GM12878 (cell line): ENCODE data around the gene AFAP1. TPM values are rescaled to one million over a fixed set of nuclear protein-coding genes. Genes with fewer than 3 reads are reported as not detected.

ENCODE experiments used
- ATAC-seq: fragments of 200-7000 bp; cut with Tn5 transposase; 3 replicates; pipeline ENCODE4 v1.9.1; 2020; ENCODE audit warnings: mild to moderate bottlenecking, moderate library complexity
- BruUV-seq: library from RNA; stranded (reverse); fragments of 400-500 nt; replicated peaks from 2 replicates; lab custom pipeline; 2021; lab: Mats Ljungman, UMichigan
- CTCF ChIA-PET: fragments of 300-600 bp; sonication (Branson Sonifier 250); formaldehyde crosslinking; extraction: SDS; loops from one replicate; lab custom pipeline; 2021; ENCODE audit warnings: inconsistent platforms; lab: Yijun Ruan, JAX
- POLR2A ChIA-PET: fragments of 350-600 bp; formaldehyde crosslinking; extraction: SDS; loops from one replicate; lab custom pipeline; 2021; ENCODE audit warnings: inconsistent platforms; lab: Charles Lee
- RAD21 ChIA-PET: fragments of 300-600 bp; sonication (Branson Sonifier 250); formaldehyde crosslinking; loops from one replicate; lab custom pipeline; 2023; ENCODE audit warnings: antibody characterized with exemption; ENCODE audit not compliant: unreplicated experiment; lab: Charles Lee
- SMC1A ChIA-PET: fragments of 300-600 bp; sonication (Branson Sonifier 250); formaldehyde crosslinking; loops from one replicate; lab custom pipeline; 2023; ENCODE audit not compliant: unreplicated experiment, uncharacterized antibody; lab: Charles Lee
- DNase-seq: peaks from one replicate; pipeline ENCODE4 v3.0.0-alpha.2; 2011; ENCODE audit warnings: low read depth, low spot score
- FAIRE-seq: peaks from 3 replicates; lab custom pipeline; 2011; peaks lifted over from hg19 to GRCh38; lab: Jason Lieb, UNC
- H2AFZ ChIP-seq: 2 replicates; pipeline ENCODE4 v1.6.0; 2011; ENCODE audit warnings: low read depth, low read length, control low read depth; ENCODE audit not compliant: control insufficient read depth
- H3K27ac ChIP-seq: 2 replicates; pipeline ENCODE4 v1.5.1; 2011; ENCODE audit warnings: control low read depth; ENCODE audit not compliant: control insufficient read depth, insufficient read depth
- H3K27me3 ChIP-seq, 2 experiments: replicated peaks in 1 of 2; 2 replicates each; pipeline versions ENCODE4 v1.6.0 to v1.6.1; 2011; ENCODE audit warnings: low read length in 1 of 2; ENCODE audit not compliant: control insufficient read depth in 2 of 2, insufficient read depth in 2 of 2
- H3K36me3 ChIP-seq, 2 experiments: 2 replicates each; pipeline ENCODE4 v1.5.1; 2011; ENCODE audit warnings: low read length in 1 of 2; ENCODE audit not compliant: control insufficient read depth in 2 of 2, insufficient read depth in 2 of 2
- H3K4me1 ChIP-seq: 2 replicates; pipeline ENCODE4 v1.6.1; 2011; ENCODE audit warnings: mild to moderate bottlenecking, low read length, moderate library complexity, mixed read lengths; ENCODE audit not compliant: control insufficient read depth, insufficient read depth
- H3K4me2 ChIP-seq: 2 replicates; pipeline ENCODE4 v1.6.0; 2011; ENCODE audit warnings: control low read depth; ENCODE audit not compliant: control insufficient read depth, insufficient read depth
- H3K4me3 ChIP-seq: fragments of 200-600 bp; sonication (generic); 2 replicates; pipeline ENCODE4 v1.5.1; 2016
- H3K79me2 ChIP-seq: 2 replicates; pipeline ENCODE4 v1.6.0; 2011; ENCODE audit warnings: low read length; ENCODE audit not compliant: control insufficient read depth, insufficient read depth
- H3K9ac ChIP-seq: 2 replicates; pipeline ENCODE4 v1.8.0; 2011; ENCODE audit warnings: low read length, control low read depth, mixed read lengths; ENCODE audit not compliant: control insufficient read depth, insufficient read depth
- H3K9me3 ChIP-seq: replicated peaks from 3 replicates; pipeline ENCODE4 v1.5.1; 2011; ENCODE audit warnings: mild to moderate bottlenecking, low read length; ENCODE audit not compliant: control insufficient read depth, insufficient read depth
- H4K20me1 ChIP-seq: 2 replicates; pipeline ENCODE4 v1.6.0; 2011; ENCODE audit not compliant: control insufficient read depth, insufficient read depth
- BRCA1 ChIP-seq: IDR thresholded peaks from 2 replicates; pipeline ENCODE4 v1.6.1; 2011; ENCODE audit warnings: low read depth, low read length, improper control_type of control experiment
- HSF1 ChIP-seq: fragments of 150-350 bp; IDR thresholded peaks from 2 replicates; pipeline ENCODE4 v1.6.1; 2014; ENCODE audit warnings: mild to moderate bottlenecking, low read depth, low read length
- NFIC ChIP-seq: IDR thresholded peaks from 2 replicates; pipeline ENCODE4 v1.6.1; 2012; ENCODE audit warnings: low read depth, mild to moderate bottlenecking, inconsistent platforms, low read length, moderate library complexity
- RAD21 ChIP-seq: IDR thresholded peaks from 2 replicates; pipeline ENCODE4 v1.6.1; 2011; ENCODE audit warnings: mild to moderate bottlenecking, low read depth, low read length, moderate library complexity; ENCODE audit not compliant: insufficient read depth
- SMC3 ChIP-seq: IDR thresholded peaks from 2 replicates; pipeline ENCODE4 v1.6.1; 2011; ENCODE audit warnings: low read length, improper control_type of control experiment, borderline replicate concordance
- YY1 ChIP-seq: IDR thresholded peaks from 2 replicates; pipeline ENCODE4 v1.6.1; 2011; ENCODE audit warnings: low read depth, mild to moderate bottlenecking, low read length
- ZBTB11 ChIP-seq: fragments of 450-650 bp; formaldehyde crosslinking; IDR thresholded peaks from 2 replicates; pipeline ENCODE4 v1.5.0; 2022; ENCODE audit warnings: mild to moderate bottlenecking, missing genetic modification characterization
- ZNF384 ChIP-seq: IDR thresholded peaks from 2 replicates; pipeline ENCODE4 v1.6.1; 2012; ENCODE audit warnings: low read depth, mild to moderate bottlenecking, low read length, improper control_type of control experiment, borderline replicate concordance
- ZZZ3 ChIP-seq: IDR thresholded peaks from 2 replicates; pipeline ENCODE4 v1.6.1; 2011; ENCODE audit warnings: low read depth; ENCODE audit not compliant: control insufficient read depth, insufficient read length
- WGBS: methylation state at CpG from one replicate; pipeline ENCODE4 v1.1.6; 2016; ENCODE audit warnings: low lambda C conversion rate; ENCODE audit not compliant: insufficient replicate concordance, insufficient coverage; ENCODE audit errors: missing lambda C conversion rate; 5-methylcytosine and 5-hydroxymethylcytosine counted together
- in situ Hi-C: fragments of 300-500 bp; cut with MboI; formaldehyde crosslinking; loops from 9 replicates; pipeline ENCODE4 v1.14.3; 2018; ENCODE audit warnings: mixed read lengths
- intact Hi-C: fragments of 100-400 bp; cut with micrococcal nuclease; formaldehyde crosslinking; loops from one replicate; pipeline ENCODE4 v1.14.2; 2022; ENCODE audit not compliant: unreplicated experiment
- polyA plus RNA-seq, 11 experiments: library from polyadenylated mRNA; depleted of rRNA in 4 of 11; unstranded in 6 of 11; stranded (reverse) in 5 of 11; fragments of >200 nt; fragmentation: Nextera tagmentation in 4 of 11; fragmentation: Illumina TruSeq in 1 of 11; extraction: Ambion mirVana in 4 of 11; extraction: Trizol in 1 of 11; gene quantifications; 1 replicate in 1 of 11; 2 replicates in 10 of 11; pipeline versions ENCODE4 v1.2.1 to v1.2.3, GENCODE V29; 2011 to 2016; ENCODE audit warnings: inconsistent platforms in 2 of 11, missing spikeins in 2 of 11, low read depth in 1 of 11
- total RNA-seq, 4 experiments: library from RNA; depleted of rRNA in 3 of 4; stranded (reverse); fragments of >200 nt in 3 of 4; fragmentation: Illumina TruSeq in 1 of 4; extraction: Trizol in 1 of 4; gene quantifications; 2 replicates each; pipeline versions ENCODE4 v1.2.1 to v1.2.3, GENCODE V29; 2013 to 2021

AFAP1 gene
- total and polyA plus RNA-seq, 10 of the 15 experiments (the other 5 are each of a cell fraction or from before 2014, with no cell fraction given) = 0.02 to 0.23 (median 0.09) TPM; not detected in 1

DNA sequence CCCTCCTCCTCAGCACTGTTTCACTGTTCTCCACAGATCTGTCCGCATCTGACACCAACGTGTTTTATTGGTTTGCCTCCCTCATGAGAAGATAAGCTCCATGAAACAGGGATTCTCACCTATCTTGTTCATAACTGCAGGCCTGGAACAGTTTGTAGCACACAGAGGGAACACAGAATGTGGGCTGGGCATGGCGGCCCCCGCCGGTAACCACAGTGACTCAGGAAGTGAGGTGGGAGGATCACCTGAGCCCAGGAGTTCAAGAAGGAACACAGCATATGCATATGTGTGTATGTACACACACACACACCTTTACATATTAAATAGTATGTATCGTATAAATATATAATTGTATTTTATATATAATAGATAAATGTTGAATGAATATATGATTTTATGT, 168.6 kb downstream of the AFAP1 start:
- Histone ChIP-seq H3K27ac (no peak overlapping the region), H3K36me3 (no peaks in the 10 kb centered on the region), H4K20me1 (no peaks in the 10 kb centered on the region), H3K9me3 (no peaks in the 10 kb centered on the region), H2AFZ (no peak overlapping the region), H3K4me1 (peaks cover 23% of the 10 kb centered on the region), H3K4me2 (peak overlapping the region; percentile 53), H3K27me3 (peaks cover 0 to 3% of the 10 kb centered on the region in 2 experiments; a peak in 2 of 4 replicates), H3K79me2 (no peaks in the 10 kb centered on the region), H3K9ac (no peak overlapping the region), H3K4me3 (no peak overlapping the region)
- in situ Hi-C loops = loop anchor here (10.0 kb wide), 1 partner anchor 1576 kb away; no protein-coding TSS in a partner anchor
- ChIA-PET POLR2A (no interaction called here), SMC1A (interaction anchor here (1.4 kb wide), 1 partner anchor 31 kb away, joined by 3 read pairs; no protein-coding TSS in a partner anchor), RAD21 (no interaction called here), CTCF (no interaction called here)
- no peak for ATAC-seq
- no peak for FAIRE-seq
- BruUV-seq = no TSS peak
- DNase-seq = no peak
- TF ChIP-seq ZNF384 = no peak
- peak; percentile 25; the same call in 1 of the 2 replicates for TF ChIP-seq YY1
- WGBS = 33% methylated on average over 6 of the region's 6 CpGs
- intact Hi-C loops = loop anchor here (1.0 kb wide), 1 partner anchor 31 kb away; no protein-coding TSS in a partner anchor

DNA sequence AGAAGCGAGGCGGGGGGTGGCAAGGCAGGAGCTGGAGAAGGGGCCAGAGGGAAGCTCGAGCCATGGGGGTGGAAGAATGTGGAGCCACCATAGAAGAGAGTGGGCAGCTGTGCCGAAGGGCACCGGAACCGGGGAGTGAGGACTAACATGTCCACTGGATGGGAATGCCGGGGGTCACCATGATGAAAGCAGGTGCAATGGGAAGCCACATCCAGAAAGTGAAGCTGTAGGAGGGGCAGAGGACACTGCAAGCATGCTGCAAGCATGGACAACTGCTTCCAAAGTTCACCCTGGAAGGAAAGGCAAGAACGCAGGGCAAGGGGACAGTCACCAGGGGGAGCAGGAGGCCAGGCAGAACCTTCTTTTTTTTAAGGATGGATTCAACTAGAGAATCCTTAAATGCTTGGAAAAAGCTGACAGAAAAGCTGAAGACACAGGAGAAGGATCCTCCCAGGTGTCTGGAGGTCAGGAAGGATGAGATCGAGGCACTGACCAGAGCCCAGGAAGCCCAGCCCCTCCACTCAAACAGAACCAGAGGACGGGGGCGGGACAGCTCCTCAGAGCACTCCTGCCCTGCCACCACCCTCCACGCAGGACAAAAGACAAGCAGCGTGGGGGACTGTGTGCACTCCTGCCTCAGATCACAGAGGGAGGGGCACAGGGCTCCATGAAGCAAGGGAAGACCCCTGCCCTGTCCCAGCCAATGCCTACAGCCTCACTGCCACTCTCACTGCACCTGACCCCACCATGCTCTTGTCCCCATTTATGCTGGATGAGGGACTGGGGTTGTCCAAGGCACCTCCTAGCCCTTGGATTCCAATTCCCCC, 169.2 kb downstream of the AFAP1 start:
- Histone ChIP-seq H4K20me1 (no peaks in the 10 kb centered on the region), H3K4me2 (peak overlapping the region; percentile 53), H3K9me3 (no peaks in the 10 kb centered on the region), H3K27ac (no peak overlapping the region), H3K79me2 (no peaks in the 10 kb centered on the region), H3K4me1 (peaks cover 23% of the 10 kb centered on the region), H2AFZ (no peak overlapping the region), H3K4me3 (no peak overlapping the region), H3K27me3 (peaks cover 0 to 3% of the 10 kb centered on the region in 2 experiments; a peak in 2 of 4 replicates), H3K36me3 (no peaks in the 10 kb centered on the region), H3K9ac (no peak overlapping the region)
- SMC1A ChIA-PET = interaction anchor here (1.4 kb wide), 1 partner anchor 32 kb away, joined by 3 read pairs; no protein-coding TSS in a partner anchor
- FAIRE-seq (peak; percentile 38), DNase-seq (no peak), ATAC-seq (no peak)
- intact Hi-C loops = loop anchor here (1.0 kb wide), 1 partner anchor 32 kb away; no protein-coding TSS in a partner anchor
- POLR2A ChIA-PET = no interaction called here
- 37% methylated on average over 10 of the region's 13 CpGs for WGBS
- RAD21 ChIA-PET = no interaction called here
- CTCF ChIA-PET = interaction anchor here (2.0 kb wide), 1 partner anchor 32 kb away, joined by 7 read pairs; no protein-coding TSS in a partner anchor
- in situ Hi-C loops = loop anchor here (10.0 kb wide), 1 partner anchor 1576 kb away; no protein-coding TSS in a partner anchor
- BruUV-seq = no TSS peak
- TF ChIP-seq SMC3 (peak; percentile 51; the same call in 1 of the 2 replicates), RAD21 (peak; percentile 79), YY1 (no peak), ZZZ3 (no peak), NFIC (no peak), ZBTB11 (no peak), BRCA1 (no peak), HSF1 (no peak)
